ENCODE results near the gene PDE7B.

The PDE7B gene

GRCh38 chr6:135922746-135923145, 71.2 kb downstream of the PDE7B start:
- in situ Hi-C loops (cut with HindIII; ENCODE audit: low sequenced_read_pairs), result no loop called here

GRCh38 chr6:135932651-135933050, 81.2 kb downstream of the PDE7B start:
- in situ Hi-C loops (cut with HindIII; ENCODE audit: low sequenced_read_pairs), result no loop called here

GRCh38 chr6:135935941-135936601, 84.6 kb downstream of the PDE7B start:
- in situ Hi-C loops (cut with HindIII; ENCODE audit: low sequenced_read_pairs), result no loop called here

- in situ Hi-C loops (cut with HindIII; ENCODE audit: low sequenced_read_pairs), result no loop called here
These were observed 85.1 kb downstream of the PDE7B start for GRCh38 chr6:135936606-135937005.

GRCh38 chr6:135937106-135937505, 85.6 kb downstream of the PDE7B start:
- in situ Hi-C loops (cut with HindIII; ENCODE audit: low sequenced_read_pairs), result no loop called here

GRCh38 chr6:135938576-135939207, 87.2 kb downstream of the PDE7B start:
- in situ Hi-C loops (cut with HindIII; ENCODE audit: low sequenced_read_pairs), result no loop called here

- in situ Hi-C loops (cut with HindIII; ENCODE audit: low sequenced_read_pairs), result no loop called here
These were observed 87.7 kb downstream of the PDE7B start for GRCh38 chr6:135939208-135939591.

- in situ Hi-C loops (cut with HindIII; ENCODE audit: low sequenced_read_pairs), result no loop called here
These were observed 89.2 kb downstream of the PDE7B start for GRCh38 chr6:135940616-135941167.

GRCh38 chr6:135941275-135942025, 89.9 kb downstream of the PDE7B start:
- in situ Hi-C loops (cut with HindIII; ENCODE audit: low sequenced_read_pairs), result no loop called here

GRCh38 chr6:135944120-135944519, 92.6 kb downstream of the PDE7B start:
- in situ Hi-C loops (cut with HindIII; ENCODE audit: low sequenced_read_pairs), result no loop called here

- in situ Hi-C loops (cut with HindIII; ENCODE audit: low sequenced_read_pairs), result no loop called here
These were observed 95.2 kb downstream of the PDE7B start for GRCh38 chr6:135946674-135947073.

GRCh38 chr6:135950669-135951068, 99.2 kb downstream of the PDE7B start:
- in situ Hi-C loops (cut with HindIII; ENCODE audit: low sequenced_read_pairs), result no loop called here

- in situ Hi-C loops (cut with HindIII; ENCODE audit: low sequenced_read_pairs), result no loop called here
These were observed 99.7 kb downstream of the PDE7B start for GRCh38 chr6:135951169-135951568.

- in situ Hi-C loops (cut with HindIII; ENCODE audit: low sequenced_read_pairs), result no loop called here
These were observed 102.3 kb downstream of the PDE7B start for GRCh38 chr6:135953818-135954217.

- in situ Hi-C loops (cut with HindIII; ENCODE audit: low sequenced_read_pairs), result no loop called here
These were observed 103.6 kb downstream of the PDE7B start for GRCh38 chr6:135955099-135955498.

- in situ Hi-C loops (cut with HindIII; ENCODE audit: low sequenced_read_pairs), result no loop called here
These were observed 111.2 kb downstream of the PDE7B start for GRCh38 chr6:135962731-135963130.

GRCh38 chr6:135970750-135971149, 119.2 kb downstream of the PDE7B start:
- in situ Hi-C loops (cut with HindIII; ENCODE audit: low sequenced_read_pairs), result no loop called here

- in situ Hi-C loops (cut with HindIII; ENCODE audit: low sequenced_read_pairs), result no loop called here
These were observed 119.8 kb downstream of the PDE7B start for GRCh38 chr6:135971351-135971750.

- in situ Hi-C loops (cut with HindIII; ENCODE audit: low sequenced_read_pairs), result no loop called here
These were observed 120.6 kb downstream of the PDE7B start for GRCh38 chr6:135972150-135972549.

- in situ Hi-C loops (cut with HindIII; ENCODE audit: low sequenced_read_pairs), result no loop called here
These were observed 121.1 kb downstream of the PDE7B start for GRCh38 chr6:135972586-135972985.

- in situ Hi-C loops (cut with HindIII; ENCODE audit: low sequenced_read_pairs), result no loop called here
These were observed 122.9 kb downstream of the PDE7B start for GRCh38 chr6:135974426-135974825.

- in situ Hi-C loops (cut with HindIII; ENCODE audit: low sequenced_read_pairs), result no loop called here
These were observed 125.1 kb downstream of the PDE7B start for GRCh38 chr6:135976585-135976984.
